CD4-positive, alpha-beta T cell treated with Interleukin-15 for 4 hours (primary cell): ENCODE measurements around the gene ADRM1.

Experiments used
- DNase-seq: peaks from one replicate; pipeline ENCODE4 v3.0.0-alpha.2; 2020; ENCODE audit warnings: low spot score

Gene ADRM1

DNA sequence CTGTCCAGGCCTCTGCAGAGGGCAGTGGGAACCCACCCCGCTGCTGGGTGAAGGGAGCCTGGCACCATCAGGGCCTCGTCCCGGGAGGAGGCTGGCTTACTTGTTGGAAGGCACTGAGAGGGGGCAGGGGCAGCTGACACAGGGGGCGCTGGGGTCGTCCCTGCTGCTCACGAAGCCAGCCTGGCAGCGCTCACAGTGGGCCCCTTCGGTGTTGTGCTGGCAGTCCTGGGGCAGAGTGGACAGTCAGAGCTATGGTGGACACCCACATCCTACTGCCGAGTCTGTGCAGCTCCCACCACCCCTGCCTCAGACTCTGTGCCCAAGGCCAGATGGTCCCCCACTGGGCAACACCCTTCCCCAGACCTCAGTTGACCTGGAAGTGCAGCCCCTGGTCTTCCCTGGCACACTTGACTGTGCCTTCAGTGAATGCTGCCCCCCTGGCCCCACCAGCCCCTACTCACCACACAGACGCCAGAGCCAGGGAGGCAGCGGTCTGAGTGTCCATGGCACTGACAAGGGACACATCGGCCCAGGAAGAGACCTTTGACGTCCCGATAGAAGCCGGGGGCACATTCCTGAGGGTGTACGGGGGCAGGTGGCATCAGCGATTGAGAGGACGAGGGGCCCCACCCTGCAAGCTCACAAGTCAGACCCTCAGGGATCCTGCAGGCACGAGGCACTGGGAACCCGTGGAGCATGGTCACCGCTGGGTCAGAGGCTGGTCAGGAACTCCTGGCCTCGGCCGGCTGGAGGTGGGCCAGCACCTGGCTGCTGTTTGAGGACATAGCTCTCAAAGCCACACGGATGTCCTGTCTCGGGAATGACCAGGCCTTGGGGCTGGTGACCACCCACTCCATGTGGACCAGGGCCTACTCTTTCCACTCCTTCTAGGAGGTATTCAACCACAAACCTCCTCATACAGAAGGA is 21.4 kb downstream of the ADRM1 start:
- DNase-seq, result no peak

DNA sequence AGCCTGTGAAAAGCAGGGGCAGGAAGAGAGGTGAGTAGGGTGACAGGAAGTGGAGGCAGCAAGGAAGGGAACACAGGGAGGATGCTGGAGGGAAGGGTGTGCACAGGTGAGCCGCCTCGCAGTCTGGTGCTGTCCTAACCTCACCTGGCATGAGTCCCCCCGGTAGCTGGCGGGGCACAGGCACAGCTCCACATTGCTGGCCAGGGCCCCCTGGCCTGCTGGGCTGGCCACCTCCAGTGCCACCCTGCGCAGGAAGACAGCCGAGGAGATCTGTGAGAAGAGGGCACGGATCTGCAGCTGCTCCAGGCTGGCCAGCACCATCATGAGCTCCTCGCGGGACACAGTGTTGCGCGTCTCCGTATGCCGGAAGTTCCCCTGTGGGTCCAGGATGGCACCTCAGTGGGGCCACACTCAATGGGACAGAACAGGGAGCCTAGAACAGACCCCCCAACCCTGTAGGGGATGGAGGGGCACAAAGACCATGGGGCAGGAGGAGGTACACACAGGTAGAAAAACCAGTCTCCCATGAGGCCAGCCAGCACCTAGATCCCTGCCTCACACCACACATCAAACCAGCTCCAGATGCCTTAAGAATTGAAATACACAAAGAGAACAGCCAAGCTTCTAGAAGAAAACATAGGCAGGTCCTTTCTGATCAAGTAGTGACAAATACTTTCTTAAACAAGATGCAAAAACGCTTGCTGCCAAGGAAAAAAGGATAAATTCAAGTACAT is 22.5 kb downstream of the ADRM1 start:
- no peak for DNase-seq

DNA sequence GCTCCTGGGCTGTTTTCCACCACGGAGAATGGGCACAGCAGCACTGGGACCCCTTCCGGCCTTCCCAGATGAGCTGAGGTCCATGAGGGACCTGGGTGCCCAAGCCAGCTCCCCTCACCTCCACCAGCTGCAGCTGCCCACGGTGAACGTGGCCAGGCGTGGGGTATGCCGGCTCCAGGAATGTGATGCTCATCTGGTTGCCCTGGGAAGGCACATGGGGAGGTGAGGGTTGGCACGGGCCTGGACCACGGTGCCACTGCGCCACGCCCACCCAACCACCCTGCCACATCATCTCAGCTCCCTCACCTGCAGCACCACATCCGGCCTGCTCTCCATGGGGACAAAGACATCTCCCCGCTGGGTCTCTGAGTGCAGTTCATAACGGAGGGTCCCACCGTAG is 23.8 kb downstream of the ADRM1 start:
- DNase-seq, result no peak

DNA sequence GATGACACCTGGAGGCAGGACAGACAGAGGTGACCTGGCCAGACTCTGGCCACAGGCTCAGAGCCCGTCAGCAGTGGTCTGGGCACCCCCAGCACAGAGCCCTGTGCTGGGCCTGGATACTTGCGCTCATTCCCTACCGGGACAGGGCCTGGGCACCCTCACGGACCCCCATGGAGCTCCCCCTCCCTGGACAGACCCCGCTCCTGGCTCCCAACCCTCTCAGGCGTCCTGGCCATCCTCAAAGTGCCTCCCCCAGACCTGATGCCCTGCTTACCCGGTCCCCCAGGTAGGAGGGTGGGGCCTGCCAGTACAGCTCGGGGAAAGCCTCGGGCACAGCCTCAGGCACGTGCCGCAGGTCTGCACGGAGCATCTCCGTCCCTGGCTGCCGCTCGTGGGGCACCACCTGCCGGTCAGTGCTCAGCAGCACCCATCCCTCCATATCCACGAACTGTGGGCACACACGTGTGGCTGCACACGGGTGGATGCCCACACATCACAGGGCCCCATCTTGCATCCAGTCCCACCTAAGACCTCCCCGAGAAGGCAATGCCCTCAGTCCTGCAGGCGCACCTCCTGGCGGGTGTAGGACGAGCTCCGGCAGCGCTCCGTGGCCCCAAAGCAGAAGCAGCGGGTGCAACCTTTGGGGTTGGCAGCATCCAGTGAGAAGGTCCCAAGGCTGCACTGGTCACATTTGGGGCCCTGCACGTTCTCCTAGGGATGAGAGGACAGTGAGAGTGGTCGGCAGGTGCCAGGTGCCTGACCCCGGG is 24.3 kb downstream of the ADRM1 start:
- no peak for DNase-seq

DNA sequence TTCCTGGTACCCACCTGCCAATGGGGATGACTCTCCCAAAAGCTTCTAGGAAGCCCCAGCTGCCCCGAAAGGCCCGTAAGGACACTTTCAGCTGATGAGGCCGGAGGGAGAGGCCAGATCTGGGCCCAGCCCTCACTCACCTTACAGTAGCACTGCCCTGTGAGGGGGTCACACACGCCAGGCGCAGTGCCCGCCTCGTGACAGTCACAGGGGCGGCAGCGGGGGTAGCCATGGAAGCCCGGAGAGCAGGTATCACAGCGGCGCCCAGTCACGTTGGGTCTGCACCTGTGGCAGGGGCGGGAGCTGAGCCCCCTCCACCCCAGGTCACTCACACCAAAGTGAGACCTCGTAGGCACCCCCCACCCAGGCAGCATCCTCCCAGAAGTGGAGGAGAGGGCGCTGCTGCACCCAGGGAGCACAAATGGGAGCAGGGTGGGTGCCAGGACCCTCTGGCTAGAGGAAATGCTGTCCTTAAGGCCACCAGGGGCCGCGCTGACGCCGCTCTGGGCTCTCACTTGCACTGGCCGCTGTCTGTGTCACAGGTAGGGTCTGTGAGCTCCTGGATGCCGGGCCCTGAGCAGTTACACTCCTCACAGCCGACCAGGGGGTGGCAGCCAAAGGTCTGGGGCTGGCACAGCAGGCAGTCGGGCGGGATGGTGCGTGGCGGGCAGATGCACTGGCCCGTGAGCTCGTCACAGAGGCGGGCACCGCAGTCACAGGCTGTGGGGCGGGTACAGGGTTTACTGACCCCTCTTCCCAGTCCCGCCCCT is 25.1 kb downstream of the ADRM1 start:
- no peak for DNase-seq

DNA sequence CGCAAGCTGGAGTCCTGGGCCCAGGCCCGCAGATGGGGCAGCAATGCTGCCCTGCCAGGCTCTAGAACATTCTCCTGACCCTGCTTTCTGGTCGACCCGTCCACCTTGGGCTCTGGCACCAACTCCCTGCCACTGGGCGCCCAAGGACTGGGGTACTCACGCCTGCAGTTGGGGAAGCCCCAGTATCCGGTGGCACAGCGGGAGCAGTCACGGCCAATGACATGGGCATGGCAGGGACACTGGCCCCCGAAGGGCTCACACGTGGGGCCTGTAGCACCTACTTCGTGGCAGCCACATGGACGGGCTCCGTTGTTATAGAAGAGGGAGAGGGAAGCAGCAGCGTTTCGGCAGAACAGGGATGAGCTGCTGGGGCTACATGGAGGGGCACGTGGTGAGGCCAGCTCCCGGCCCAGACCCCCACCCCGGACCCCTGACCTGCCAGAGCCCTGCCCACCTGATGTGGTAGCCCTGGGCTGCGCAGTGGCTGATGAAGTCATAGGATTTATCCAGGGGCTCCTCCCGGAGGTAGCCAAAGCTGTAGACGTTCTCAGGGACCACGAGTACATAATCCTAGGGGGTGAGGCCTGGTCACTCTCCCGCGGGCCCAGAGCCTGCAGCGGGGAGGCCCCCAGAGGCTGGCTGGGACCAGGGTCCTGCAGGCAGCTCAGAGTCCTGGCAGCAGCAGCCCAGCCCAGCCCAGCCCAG is 26.0 kb downstream of the ADRM1 start:
- no peak for DNase-seq

DNA sequence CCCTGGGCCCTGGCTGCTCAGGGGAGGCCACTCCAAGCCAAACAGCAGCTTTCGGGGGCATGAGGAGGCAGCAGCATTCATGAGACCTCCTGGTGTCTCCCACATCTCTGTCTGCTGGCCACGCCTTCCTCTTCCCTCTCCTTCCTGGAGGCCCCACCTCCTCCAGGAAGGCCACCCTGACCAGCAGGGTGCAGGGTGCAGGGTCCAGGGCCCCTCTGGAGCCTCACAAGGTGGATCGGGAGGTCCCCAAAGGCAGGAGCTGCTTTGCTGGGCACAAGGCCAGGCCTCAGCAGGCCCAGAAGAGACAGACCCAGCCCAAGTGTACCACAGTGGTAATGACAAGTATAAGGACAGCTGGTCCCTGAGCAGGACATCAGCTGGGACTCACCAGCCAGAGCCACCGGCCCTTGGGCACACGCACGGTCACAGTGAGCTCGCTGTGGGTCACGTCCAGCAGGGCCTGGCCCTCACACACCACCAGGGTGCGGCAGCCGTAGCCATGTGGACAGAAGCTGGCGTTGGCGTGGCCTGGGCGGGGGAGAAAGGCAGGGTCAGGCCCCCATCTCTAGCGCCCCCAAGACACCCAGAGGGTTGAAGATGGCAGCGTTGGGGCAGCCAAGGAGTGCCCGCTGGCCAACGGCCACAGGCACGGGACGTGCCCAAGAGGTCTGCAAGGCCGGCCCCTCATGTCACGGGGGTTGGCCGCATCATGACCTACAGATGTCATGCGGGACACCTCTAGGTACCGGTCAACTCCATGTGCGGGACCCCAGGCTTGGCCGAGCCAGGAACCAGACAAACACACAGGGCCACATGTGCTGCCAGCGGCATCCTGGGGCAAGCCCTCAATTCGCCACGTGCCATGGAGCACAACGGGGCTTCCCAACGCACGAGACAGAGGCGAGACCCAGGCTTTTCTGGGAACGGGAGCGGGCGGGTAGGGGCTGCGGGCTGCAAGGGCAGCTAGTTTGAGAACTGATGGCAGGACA is 26.9 kb downstream of the ADRM1 start:
- DNase-seq, result no peak

DNA sequence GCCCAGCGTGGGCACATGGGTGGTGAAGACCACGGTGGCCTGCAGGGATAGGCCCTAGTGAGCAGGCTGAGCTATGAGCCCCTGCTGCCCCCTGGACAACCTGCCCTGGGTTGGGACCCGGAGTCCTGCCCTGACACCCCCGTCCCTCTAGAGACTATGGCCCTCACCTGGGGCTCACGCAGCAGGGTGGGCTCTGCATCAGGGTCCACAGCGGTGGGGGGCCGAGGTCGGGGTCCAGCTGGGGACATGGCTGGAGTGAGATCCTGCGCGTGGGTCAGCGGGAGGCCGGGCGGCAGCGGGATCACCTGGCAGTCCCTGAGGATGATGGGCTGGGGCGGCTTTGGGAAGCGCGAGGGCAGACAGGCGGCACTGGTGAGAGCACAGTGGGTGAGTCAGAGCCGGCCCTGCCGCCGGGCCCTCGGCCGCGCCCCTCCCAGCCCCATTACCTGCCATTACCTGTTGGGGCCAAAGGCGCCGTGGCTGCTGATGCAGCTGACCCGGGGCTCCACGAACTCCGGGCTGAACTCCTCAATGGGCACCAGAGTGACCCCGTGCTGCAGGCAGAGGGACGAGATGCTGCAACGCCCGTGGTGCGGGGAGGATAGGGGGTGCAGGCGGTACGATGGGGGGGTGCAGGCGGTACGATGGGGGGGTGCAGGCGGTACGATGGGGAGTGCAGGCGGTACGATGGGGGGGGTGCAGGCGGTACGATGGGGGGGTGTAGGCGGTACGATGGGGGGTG is 27.9 kb downstream of the ADRM1 start:
- DNase-seq, result no peak

DNA sequence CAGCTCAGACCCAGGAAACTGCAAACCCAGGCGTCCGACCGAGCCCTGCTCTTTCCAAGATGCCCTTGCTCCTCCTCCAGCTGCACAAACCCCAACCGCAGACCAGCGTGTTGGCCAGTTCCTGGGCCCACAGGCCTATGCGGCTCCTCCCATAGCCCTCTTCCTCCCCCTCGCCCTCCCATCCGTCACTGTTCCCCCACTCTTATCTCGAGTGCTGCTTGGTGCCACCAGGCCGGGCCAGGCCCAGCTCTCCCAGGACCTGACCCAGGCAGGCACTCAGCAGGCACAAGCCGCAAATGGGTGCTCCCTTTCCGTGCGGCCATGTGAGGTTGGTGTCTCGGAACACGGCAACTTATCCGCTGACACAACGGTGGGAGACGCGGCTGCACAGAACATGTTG is 28.6 kb downstream of the ADRM1 start:
- no peak for DNase-seq

DNA sequence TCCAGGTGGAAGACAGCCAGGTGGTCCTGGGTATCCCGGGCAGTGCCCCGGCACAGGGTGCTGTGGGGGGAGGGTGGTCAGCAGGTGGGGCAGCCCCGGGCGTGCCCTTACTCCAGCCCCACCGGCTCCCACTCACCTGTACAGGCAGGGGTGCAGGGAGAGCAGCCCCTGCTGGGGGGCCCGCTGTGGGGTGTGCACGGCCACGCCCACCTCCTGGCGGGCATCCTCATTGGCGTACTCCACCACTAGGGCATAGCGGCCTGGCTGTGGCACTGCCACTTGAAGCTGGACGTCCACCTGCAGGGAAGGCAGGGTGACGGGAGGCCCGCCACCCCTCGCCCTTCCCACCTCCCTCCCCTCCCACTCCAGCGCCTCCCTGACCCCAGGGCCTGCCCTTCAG is 29.6 kb downstream of the ADRM1 start:
- DNase-seq, result no peak

DNA sequence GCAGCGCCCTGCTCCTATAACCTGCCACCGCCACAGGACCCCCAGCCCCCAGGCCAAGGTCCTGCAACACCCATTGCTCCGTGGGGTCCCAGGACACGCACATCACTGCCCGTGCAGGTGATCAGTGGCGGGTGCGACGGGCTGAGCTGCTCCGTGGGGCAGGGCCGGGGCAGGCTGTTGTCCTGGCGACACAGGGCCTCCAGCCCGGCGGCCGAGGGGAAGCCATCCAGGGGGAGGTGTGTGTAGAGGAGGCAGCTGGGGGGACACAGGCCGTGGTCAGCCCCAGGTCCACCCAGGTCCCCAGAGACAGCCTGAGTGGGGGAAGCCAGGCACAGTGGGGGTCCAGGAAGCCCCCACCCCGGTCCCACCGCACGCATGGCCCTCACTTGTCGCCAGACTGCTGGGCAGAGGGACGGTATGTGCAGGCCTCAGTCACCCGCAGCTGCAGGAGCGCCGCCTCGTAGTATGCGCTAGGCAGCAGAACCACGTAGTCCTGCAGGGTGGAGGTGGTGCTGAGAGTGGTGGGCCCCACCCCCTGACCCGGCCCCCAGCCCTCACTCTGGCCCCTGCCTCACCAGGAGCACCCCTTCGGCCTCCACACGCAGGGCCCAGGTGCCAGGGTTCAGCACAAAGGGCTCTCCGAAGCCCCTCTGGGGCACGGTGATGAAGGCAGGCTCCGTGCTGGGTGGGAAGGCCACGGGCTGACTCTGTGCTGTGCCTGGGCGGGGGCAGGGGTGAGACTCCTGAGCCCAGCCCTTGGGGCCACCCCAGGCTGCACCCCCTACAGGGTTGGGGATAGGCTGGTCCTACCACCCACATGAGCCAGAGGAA is 30.4 kb downstream of the ADRM1 start:
- no peak for DNase-seq

DNA sequence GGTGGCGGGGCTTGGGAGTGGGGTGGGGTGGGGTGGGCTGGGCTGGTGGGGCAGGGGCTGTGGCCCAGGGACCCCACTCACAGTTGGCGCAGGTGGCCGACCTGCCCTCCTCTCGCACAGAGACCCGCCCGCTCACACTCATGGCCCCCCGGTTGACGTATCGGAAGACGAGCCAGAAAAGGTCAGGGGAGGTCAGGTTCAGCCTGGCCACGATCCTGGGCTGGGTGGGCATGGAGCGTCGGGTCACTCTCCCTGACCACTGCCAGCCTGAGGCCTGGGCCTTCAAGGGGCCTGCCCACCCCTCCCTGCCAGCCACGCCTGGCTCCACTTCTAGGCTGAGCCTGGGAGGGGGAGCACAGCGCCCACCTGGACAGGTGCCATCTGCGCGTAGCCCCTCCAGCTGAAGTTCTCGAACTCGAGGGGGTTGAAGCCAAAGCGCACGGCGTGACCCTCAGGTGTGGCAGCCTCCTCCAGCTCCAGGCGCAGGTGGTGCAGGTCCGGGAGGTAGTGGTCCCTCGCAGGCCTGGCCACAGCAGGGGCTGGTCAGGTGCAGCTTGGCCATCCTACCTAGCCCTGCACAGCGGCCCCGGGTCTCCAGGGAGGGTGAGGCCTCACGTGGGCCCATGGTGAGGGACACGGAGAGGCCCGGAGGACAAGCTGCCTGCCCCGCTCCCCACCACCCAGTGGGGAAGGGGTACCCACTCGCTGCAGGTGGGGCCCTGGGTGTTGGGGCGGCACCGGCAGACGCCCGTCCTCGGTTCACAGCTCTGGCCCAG is 31.2 kb downstream of the ADRM1 start:
- no peak for DNase-seq

DNA sequence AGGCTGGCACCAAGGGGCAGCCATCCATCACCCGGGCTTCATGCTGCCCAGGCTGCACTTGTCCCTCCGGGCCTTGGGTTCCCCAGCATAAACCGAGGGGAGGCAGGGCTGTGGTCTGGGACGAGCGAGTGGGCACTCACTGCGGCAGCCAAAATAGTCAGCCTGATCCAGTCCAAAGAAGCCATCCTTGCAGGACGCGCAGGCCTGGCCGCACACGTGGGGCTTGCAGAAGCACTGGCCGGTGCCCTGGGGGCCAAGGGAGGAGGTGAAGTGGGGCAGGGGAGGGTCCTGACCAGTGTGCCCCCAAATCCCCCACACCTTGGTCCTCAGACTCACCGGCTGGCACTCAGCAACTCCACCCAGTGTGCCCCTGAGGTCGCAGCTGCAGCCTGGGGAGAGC is 32.1 kb downstream of the ADRM1 start:
- DNase-seq, result no peak

DNA sequence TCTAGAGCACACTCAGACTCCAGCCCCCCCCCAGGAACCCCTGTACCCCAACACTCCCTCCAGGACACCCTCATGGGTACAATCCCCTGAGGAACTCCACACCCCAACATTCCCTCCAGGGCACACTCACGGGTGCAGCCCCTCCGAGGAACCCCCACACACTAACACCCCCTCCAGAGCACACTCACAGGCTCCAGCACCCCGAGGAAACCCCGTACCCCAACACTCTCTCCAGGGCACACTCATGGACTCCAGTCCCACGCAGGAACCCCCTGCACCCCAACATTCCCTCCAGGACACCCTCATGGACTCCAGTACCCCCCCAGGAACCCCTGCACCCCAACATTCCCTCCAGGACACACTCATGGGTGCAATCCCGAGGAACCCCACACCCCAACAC is 32.7 kb downstream of the ADRM1 start:
- no peak for DNase-seq

DNA sequence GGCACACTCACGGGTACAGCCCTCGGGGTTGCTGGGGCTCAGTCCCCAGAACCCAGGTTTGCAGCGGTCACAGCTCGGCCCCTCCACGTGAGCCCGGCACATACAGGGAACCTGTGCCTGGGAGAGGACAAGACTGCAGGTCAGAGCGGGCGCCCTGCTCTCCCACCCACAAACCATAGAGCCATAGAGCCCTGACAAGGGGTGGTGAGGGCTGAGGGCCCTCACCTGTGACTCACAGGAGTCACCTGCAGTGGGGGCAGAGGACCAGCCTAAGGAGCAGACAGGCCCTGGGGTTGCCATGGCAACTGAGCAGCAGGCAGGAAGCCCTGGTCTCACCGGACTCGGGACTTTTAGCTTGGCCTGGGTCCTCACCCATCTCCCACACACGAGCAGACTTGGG is 33.5 kb downstream of the ADRM1 start:
- DNase-seq, result no peak

DNA sequence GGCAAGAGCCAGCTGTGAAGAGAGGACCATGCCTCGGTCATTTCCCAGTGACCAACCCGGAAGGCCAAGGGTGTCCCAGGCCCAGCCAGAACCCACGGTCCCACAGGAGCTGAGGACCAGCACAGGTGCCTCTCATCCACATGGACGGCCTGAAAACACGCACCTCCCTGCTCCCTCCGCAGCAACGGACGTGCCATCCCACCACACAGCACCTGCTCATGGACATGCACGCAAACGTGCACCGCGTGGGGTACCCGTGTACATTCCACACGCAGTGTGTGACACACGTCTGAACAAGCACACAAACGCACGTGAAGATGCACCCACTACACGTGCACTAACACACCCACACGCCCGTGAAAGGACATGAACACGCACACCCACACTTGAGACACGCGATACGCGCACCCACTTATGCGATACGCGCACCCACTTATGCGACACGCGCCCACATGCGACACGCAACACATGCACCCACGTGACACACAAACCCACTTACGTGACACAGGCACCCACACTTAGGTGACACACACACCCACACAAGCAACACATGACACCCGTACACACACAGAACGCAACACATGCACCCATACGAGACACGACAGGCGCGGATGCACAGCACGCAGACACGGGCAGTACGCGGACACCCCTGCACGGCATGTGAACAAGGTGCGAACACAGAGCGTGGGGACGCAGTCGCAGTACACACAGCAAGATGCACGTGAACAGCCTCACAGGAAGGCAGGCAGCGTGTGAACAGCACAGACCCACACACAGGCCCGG is 34.2 kb downstream of the ADRM1 start:
- DNase-seq, result no peak
